Transverse colon (tissue), 4 donors: ENCODE data around the gene C22orf23. TPM values are rescaled to one million over a fixed set of nuclear protein-coding genes. Genes with fewer than 3 reads are reported as not detected.

Experiments used
- DNase-seq: peaks from one replicate; pipeline ENCODE4 v3.0.0-alpha.2; 2019
- H3K27ac ChIP-seq, 4 donors: fragments of 200-600 bp; sonication (generic); 2 replicates each; pipeline ENCODE4 v1.5.1; 2016 to 2018; ENCODE audit warnings: inconsistent platforms in 4 of 4
- H3K27me3 ChIP-seq: fragments of 200-600 bp; sonication (generic); 2 replicates; pipeline ENCODE4 v1.5.1; 2017; ENCODE audit warnings: inconsistent platforms
- H3K36me3 ChIP-seq, 4 donors: fragments of 200-600 bp; sonication (generic); 2 replicates each; pipeline ENCODE4 v1.5.1; 2017 to 2019; ENCODE audit warnings: inconsistent platforms in 4 of 4
- H3K4me1 ChIP-seq, 4 donors: fragments of 200-600 bp; sonication (generic); 2 replicates each; pipeline ENCODE4 v1.5.1; 2017 to 2020; ENCODE audit warnings: inconsistent platforms in 4 of 4
- H3K4me3 ChIP-seq, 4 donors: fragments of 200-600 bp; sonication (generic); 1 replicate in 1 of 4; 2 replicates in 3 of 4; pipeline versions ENCODE4 v1.5.1 to v1.6.1; 2017 to 2019; ENCODE audit warnings: inconsistent platforms in 4 of 4
- H3K9me3 ChIP-seq, 2 donors: fragments of 200-600 bp; sonication (generic); 2 replicates each; pipeline ENCODE4 v1.5.1; 2017 to 2019; ENCODE audit warnings: inconsistent platforms in 2 of 2
- CTCF ChIP-seq, 5 experiments: fragments of 200-600 bp in 3 of 5; fragments of 450-650 bp in 2 of 5; sonication (generic) in 3 of 5; IDR thresholded peaks; 1 replicate in 2 of 5; 2 replicates in 3 of 5; pipeline ENCODE4 v1.5.1; 2016 to 2017; ENCODE audit warnings: antibody characterized with exemption in 5 of 5, inconsistent platforms in 3 of 5, mild to moderate bottlenecking in 2 of 5, moderate library complexity in 1 of 5
- EP300 ChIP-seq: sonication (generic); formaldehyde crosslinking; IDR thresholded peaks from one replicate; pipeline ENCODE4 v1.6.1; 2017; ENCODE audit warnings: antibody characterized with exemption, low read depth
- POLR2A ChIP-seq: fragments of 450-650 bp; IDR thresholded peaks from one replicate; pipeline ENCODE4 v1.6.1; 2016; ENCODE audit warnings: antibody characterized with exemption, mild to moderate bottlenecking, moderate library complexity
- POLR2AphosphoS5 ChIP-seq, 3 donors: sonication (generic); formaldehyde crosslinking; IDR thresholded peaks; one replicate each; pipeline ENCODE4 v1.6.1; 2016; ENCODE audit warnings: antibody characterized with exemption in 3 of 3
- WGBS, 2 donors: methylation state at CpG; one replicate each; pipeline ENCODE4 v1.1.5; 2018; ENCODE audit warnings: low coverage in 1 of 2; 5-methylcytosine and 5-hydroxymethylcytosine counted together
- in situ Hi-C, 4 donors: fragments of 200-750 bp; cut with MboI; loops; one replicate each; pipeline versions ENCODE4 v1.15.0 to v1.15.1; 2017; ENCODE audit warnings: low sequenced_read_pairs in 3 of 4, low pct_ligation_motif_present in 1 of 4, low pct_unique_long_range_greater_than_20kb in 1 of 4
- intact Hi-C: fragments of 100-400 bp; cut with DNase I; formaldehyde crosslinking; loops from one replicate; pipeline ENCODE4 v1.15.1; 2023; ENCODE audit warnings: low total_unique reads
- total RNA-seq, 4 donors: library from RNA; depleted of rRNA; stranded (reverse); fragments of >200 nt; gene quantifications; one replicate each; pipeline ENCODE4 v1.1.0, GENCODE V29; 2016

Gene C22orf23
- total RNA-seq, 4 donors from 2014 or later, result not detected

DNA sequence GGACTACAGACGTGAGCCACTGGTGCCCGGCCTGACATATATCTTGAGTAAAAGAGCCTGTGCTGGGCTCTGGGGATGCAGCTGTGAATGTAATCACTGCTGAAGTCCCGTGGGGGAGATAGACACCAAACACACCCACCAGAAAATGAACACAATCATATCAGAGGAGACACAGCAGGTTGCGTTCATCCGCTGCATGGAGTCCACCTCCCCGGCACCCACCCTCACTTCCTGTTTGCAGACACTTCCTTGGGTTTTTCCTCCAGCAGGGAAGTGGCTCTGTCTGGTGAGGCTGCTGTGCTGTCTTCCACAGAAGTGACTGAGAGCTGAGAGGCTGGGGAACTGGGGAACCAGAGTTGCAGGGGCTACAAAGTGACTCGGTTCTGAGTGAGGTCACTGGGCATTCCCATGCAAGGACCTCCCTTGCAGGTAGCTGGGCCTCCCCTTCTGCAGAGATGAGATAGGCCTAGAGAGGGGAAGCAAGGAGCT lies 40.1 kb downstream of the C22orf23 start:
- in situ Hi-C loops (no loop called here), intact Hi-C loops (no loop called here)
- H3K4me3 ChIP-seq, result no peak overlapping the region
- TF ChIP-seq POLR2A, result no peak
- TF ChIP-seq CTCF (IDR thresholded peaks at IDR 0.05), result no peak
- no peak for TF ChIP-seq POLR2AphosphoS5 (IDR thresholded peaks at IDR 0.05)
- TF ChIP-seq EP300, result no peak
- DNase-seq, result no peak
- H3K4me1 ChIP-seq, result peaks cover 0 to 25% (median 8%) of the 10 kb centered on the region in 4 donors
- H3K27ac ChIP-seq, result no peak overlapping the region
- H3K36me3 ChIP-seq, result peaks cover 0 to 10% (median 0%) of the 10 kb centered on the region in 4 donors
- no peaks in the 10 kb centered on the region for H3K9me3 ChIP-seq
- WGBS, 2 donors, result 80% methylated on average over 7 of the region's 7 CpGs; no CpG with 5 or more reads in 1 of the 2 donors
- no peaks in the 10 kb centered on the region for H3K27me3 ChIP-seq

DNA sequence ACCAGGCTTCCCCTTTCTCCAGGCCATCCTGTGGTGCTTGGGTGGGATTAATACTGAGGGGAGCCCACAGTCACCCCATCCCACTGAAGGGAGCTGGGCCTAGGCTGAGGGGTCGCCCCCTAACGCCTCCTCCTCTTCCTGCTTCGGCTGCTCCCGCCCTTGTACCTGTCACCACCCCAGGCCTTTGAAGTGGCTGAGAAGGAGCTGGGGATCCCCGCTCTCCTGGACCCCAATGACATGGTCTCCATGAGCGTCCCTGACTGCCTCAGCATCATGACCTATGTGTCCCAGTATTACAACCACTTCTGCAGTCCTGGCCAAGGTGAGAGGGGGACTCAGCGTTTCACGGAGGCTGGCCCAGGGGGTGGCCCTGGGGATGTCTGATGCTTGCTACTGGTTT lies 41.2 kb downstream of the C22orf23 start:
- TF ChIP-seq POLR2AphosphoS5 (IDR thresholded peaks at IDR 0.05) (no peak), POLR2A (no peak), CTCF (IDR thresholded peaks at IDR 0.05) (no peak), EP300 (no peak)
- 84 to 93% methylated on average over 5 to 8 of the region's 8 CpGs for WGBS, 2 donors
- intact Hi-C loops (no loop called here), in situ Hi-C loops (no loop called here)
- Histone ChIP-seq H3K27ac (peak overlapping the region; percentile 36 to 93 (median 85)), H3K4me1 (peaks cover 2 to 35% (median 11%) of the 10 kb centered on the region in 4 donors), H3K9me3 (no peaks in the 10 kb centered on the region), H3K36me3 (peaks cover 0 to 10% (median 0%) of the 10 kb centered on the region in 4 donors), H3K4me3 (no peak overlapping the region), H3K27me3 (no peaks in the 10 kb centered on the region)
- no peak for DNase-seq

DNA sequence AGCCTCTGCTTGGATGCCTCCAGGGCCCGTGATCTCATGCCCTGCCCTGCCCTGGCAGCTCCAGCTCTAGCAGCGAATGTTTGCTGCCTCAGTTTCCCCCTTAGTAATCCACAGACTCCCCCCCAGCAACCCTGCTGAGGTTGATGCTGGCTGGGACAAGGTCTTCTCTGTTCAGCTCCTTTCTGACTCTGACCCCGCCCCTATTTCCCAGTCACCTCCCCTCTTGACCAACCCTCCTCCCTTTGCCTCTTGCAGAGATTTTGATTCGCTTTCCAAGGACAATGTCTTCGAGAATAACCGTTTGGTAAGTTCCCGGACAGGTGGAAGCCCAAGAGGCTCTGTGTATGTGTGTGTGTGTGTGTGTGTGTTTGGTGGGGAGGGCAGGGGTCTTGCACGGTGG lies 41.7 kb downstream of the C22orf23 start:
- H3K4me1 ChIP-seq, result peaks cover 7 to 40% (median 13%) of the 10 kb centered on the region in 4 donors
- intact Hi-C loops, result no loop called here
- no peak for DNase-seq
- no peaks in the 10 kb centered on the region for H3K9me3 ChIP-seq
- no peak overlapping the region for H3K4me3 ChIP-seq
- no peak for TF ChIP-seq CTCF (IDR thresholded peaks at IDR 0.05)
- no peak for TF ChIP-seq EP300
- TF ChIP-seq POLR2AphosphoS5 (IDR thresholded peaks at IDR 0.05), result no peak
- no peak for TF ChIP-seq POLR2A
- peak overlapping the region; percentile 36 to 93 (median 85) for H3K27ac ChIP-seq
- in situ Hi-C loops, result no loop called here
- no peaks in the 10 kb centered on the region for H3K27me3 ChIP-seq
- peaks cover 0 to 10% (median 0%) of the 10 kb centered on the region in 4 donors for H3K36me3 ChIP-seq
- 37 to 78% methylated on average over 4 to 8 of the region's 8 CpGs for WGBS, 2 donors

DNA sequence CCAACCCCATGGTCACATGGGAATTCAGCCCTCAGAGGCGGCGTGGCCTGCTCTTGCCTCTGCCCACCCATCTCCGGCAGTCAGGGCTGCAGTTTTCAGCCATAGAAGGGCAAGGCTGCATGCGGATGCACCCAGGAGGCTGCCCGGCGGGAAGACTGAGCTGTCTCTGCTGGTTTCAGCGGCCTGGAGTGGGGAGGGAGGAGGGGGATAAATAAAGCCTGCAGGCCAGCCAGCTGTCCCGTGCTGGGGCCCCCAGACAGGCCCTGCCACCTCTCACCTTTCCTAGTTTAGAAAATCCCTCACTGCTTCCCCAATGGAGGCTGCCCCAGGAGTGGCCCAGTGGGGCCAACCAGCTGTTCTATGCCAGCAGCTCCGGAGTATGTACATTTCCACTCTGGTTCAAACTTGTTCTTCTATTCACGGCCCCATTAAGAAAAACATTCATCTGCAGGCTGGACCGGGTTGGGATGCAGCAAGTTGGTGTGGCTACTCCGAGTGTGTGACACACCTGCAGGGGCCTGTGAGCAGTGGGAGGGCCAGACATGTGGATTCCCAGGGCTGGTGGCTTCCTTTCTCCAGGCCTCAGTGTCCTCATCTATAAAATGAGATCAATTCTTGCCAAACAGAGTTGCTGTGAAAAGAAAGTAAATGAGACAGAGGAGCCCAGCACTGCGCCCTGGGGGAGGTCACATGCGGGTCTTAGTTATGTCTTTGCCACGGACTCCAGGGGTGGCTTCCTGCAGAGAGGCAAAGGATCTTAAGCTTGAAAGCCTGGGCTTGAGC lies 42.3 kb downstream of the C22orf23 start:
- intact Hi-C loops (no loop called here), in situ Hi-C loops (no loop called here)
- H3K27ac ChIP-seq, result peak overlapping the region; percentile 52 to 93 (median 85)
- TF ChIP-seq POLR2A (no peak), POLR2AphosphoS5 (IDR thresholded peaks at IDR 0.05) (no peak), EP300 (no peak), CTCF (IDR thresholded peaks at IDR 0.05) (no peak)
- H3K4me3 ChIP-seq, result no peak overlapping the region
- peaks cover 0 to 4% (median 0%) of the 10 kb centered on the region in 4 donors for H3K36me3 ChIP-seq
- 77% methylated on average over 15 of the region's 15 CpGs; no CpG with 5 or more reads in 1 of the 2 donors for whole genome bisulfite sequencing, 2 donors
- H3K9me3 ChIP-seq, result no peaks in the 10 kb centered on the region
- peaks cover 8 to 41% (median 14%) of the 10 kb centered on the region in 4 donors for H3K4me1 ChIP-seq
- DNase-seq, result no peak
- no peaks in the 10 kb centered on the region for H3K27me3 ChIP-seq
